WERI-Rb-1 (cell line): ENCODE measurements around the gene ZBTB43.
"Not testable (repeated sequence)": the region's sequence is repeated elsewhere in the genome, so short reads cannot be mapped to it uniquely, and the experiment has no call there.

ENCODE experiments used
- DNase-seq: peaks from one replicate; pipeline ENCODE4 v3.0.0-alpha.2; 2020
- H3K27ac ChIP-seq: fragments of 250-450 bp; sonication (Bioruptor Pico); 2 replicates; pipeline ENCODE4 v1.5.1; 2020; ENCODE audit warnings: mild to moderate bottlenecking, moderate library complexity
- H3K27me3 ChIP-seq: fragments of 250-450 bp; sonication (Bioruptor Pico); 2 replicates; pipeline ENCODE4 v1.5.1; 2021; ENCODE audit warnings: mild to moderate bottlenecking, low read depth, moderate library complexity; ENCODE audit not compliant: insufficient read depth, severe bottlenecking
- H3K36me3 ChIP-seq: fragments of 250-450 bp; sonication (Bioruptor Pico); 2 replicates; pipeline ENCODE4 v1.5.1; 2020; ENCODE audit warnings: mild to moderate bottlenecking, moderate library complexity
- H3K4me3 ChIP-seq: 2 replicates; pipeline ENCODE4 v1.5.1; 2011; ENCODE audit warnings: low read depth, mild to moderate bottlenecking, control low read depth, low read length
- H3K9me3 ChIP-seq: fragments of 250-450 bp; sonication (Bioruptor Pico); 2 replicates; pipeline ENCODE4 v1.5.1; 2021; ENCODE audit warnings: mild to moderate bottlenecking, moderate library complexity; ENCODE audit not compliant: severe bottlenecking
- CTCF ChIP-seq: IDR thresholded peaks from 2 replicates; pipeline ENCODE4 v1.5.1; 2011; ENCODE audit warnings: low read depth, mild to moderate bottlenecking, control low read depth, inconsistent platforms, low read length

ZBTB43 gene

GRCh38 chr9:126781186-126782052 lies 23.4 kb upstream of the ZBTB43 start:
- Histone ChIP-seq H3K36me3 (no peaks in the 10 kb centered on the region), H3K4me3 (peak overlapping the region; percentile 9; the same call in 1 of the 2 replicates)

GRCh38 chr9:126782053-126782388 lies 22.8 kb upstream of the ZBTB43 start:
- no peaks in the 10 kb centered on the region for H3K27me3 ChIP-seq
- H3K27ac ChIP-seq, result no peak overlapping the region
- no peak for TF ChIP-seq CTCF
- no peaks in the 10 kb centered on the region for H3K36me3 ChIP-seq
- no peak for DNase-seq
- H3K4me3 ChIP-seq, result no peak overlapping the region
- H3K9me3 ChIP-seq, result no peaks in the 10 kb centered on the region

More at GRCh38 chr9:126781186-126782052, 23.4 kb upstream of the ZBTB43 start:
- peak; percentile 94 for DNase-seq
- Histone ChIP-seq H3K27me3 (no peaks in the 10 kb centered on the region), H3K27ac (no peak overlapping the region; the same call in 1 of the 2 replicates), H3K9me3 (no peaks in the 10 kb centered on the region)
- peak; percentile 91 for TF ChIP-seq CTCF

GRCh38 chr9:126783949-126784348 lies 20.9 kb upstream of the ZBTB43 start:
- no peak overlapping the region for H3K4me3 ChIP-seq
- no peaks in the 10 kb centered on the region for H3K36me3 ChIP-seq
- H3K9me3 ChIP-seq, result no peaks in the 10 kb centered on the region
- no peak overlapping the region for H3K27ac ChIP-seq
- no peaks in the 10 kb centered on the region for H3K27me3 ChIP-seq
- no peak for DNase-seq
- no peak for TF ChIP-seq CTCF

DNA sequence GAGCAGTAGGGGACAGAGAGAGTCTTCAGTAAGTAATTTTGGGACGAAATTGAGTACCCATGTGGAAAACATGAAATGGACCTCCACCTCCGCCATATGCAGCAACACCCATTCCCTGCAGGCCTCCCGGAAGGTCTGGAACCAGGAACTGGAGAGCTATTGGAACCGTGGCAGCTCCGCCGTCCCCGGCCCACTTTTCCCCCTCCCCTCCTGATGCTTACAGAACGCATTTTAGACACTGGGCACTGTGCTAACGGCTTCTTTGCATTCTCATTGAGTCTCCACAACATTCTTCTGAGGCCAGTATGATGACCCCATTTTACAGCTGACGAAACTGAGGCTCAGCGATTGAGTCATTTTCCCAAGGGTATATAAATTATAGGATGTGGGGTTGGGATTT lies 20.4 kb upstream of the ZBTB43 start:
- H3K9me3 ChIP-seq, result no peaks in the 10 kb centered on the region
- TF ChIP-seq CTCF, result no peak
- H3K36me3 ChIP-seq, result no peaks in the 10 kb centered on the region
- H3K27ac ChIP-seq, result no peak overlapping the region
- DNase-seq, result no peak
- no peak overlapping the region for H3K4me3 ChIP-seq
- H3K27me3 ChIP-seq, result no peaks in the 10 kb centered on the region

- not testable (repeated sequence) for H3K27ac ChIP-seq, DNase-seq, H3K27me3 ChIP-seq, H3K36me3 ChIP-seq, H3K4me3 ChIP-seq, H3K9me3 ChIP-seq
These were observed 20.0 kb upstream of the ZBTB43 start for GRCh38 chr9:126784841-126785240.

DNA sequence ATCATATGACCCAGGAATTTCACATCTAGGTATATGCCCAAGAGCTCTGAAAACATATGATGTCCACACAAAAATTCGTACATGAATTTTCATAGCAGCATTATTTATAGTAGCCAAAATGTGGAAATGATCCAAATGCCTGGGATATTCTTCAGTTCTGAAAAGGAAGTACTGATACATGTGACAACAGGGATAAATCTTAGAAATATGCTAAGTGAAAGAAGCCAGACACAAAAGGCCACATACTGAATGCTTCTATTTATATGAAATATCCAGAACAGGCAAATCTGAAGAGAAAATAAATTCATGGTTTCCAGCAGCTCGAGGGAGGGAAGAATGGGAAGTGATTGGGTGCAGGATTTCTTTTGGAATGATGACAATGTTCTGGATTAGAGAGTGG lies 16.8 kb upstream of the ZBTB43 start:
- H3K9me3 ChIP-seq, result no peaks in the 10 kb centered on the region

More for the DNA sequence above, 16.8 kb upstream of the ZBTB43 start:
- TF ChIP-seq CTCF, result no peak
- Histone ChIP-seq H3K27ac (no peak overlapping the region), H3K27me3 (no peaks in the 10 kb centered on the region), H3K36me3 (no peaks in the 10 kb centered on the region), H3K4me3 (no peak overlapping the region)
- no peak for DNase-seq
